Heart right ventricle (tissue), 16 donors: Measurements from ENCODE around the gene SLC37A3. TPM values are rescaled to one million over a fixed set of nuclear protein-coding genes. Genes with fewer than 3 reads are reported as not detected.
A peak's percentile ranks its signal among the peaks of the same experiment; 100 is the strongest.

Experiments used
- ATAC-seq, 8 donors: fragments of 200-7000 bp; cut with Tn5 transposase; one replicate each; pipeline ENCODE4 v1.9.1; 2020; ENCODE audit warnings: mild to moderate bottlenecking in 8 of 8, moderate library complexity in 8 of 8, moderate number of reproducible peaks in 1 of 8
- DNase-seq, 2 donors: peaks; one replicate each; pipeline ENCODE4 v3.0.0-alpha.2; 2020
- H3K27ac ChIP-seq, 10 donors: fragments of 200-600 bp; sonication (generic) in 2 of 10; one replicate each; pipeline versions ENCODE4 v1.5.0 to v1.8.0; 2020 to 2022; ENCODE audit warnings: mild to moderate bottlenecking in 3 of 10
- H3K27me3 ChIP-seq, 7 donors: fragments of 200-600 bp; one replicate each; pipeline ENCODE4 v1.8.0; 2021 to 2022; ENCODE audit warnings: mild to moderate bottlenecking in 2 of 7
- H3K36me3 ChIP-seq, 9 donors: fragments of 200-600 bp; sonication (generic) in 1 of 9; one replicate each; pipeline versions ENCODE4 v1.5.0 to v1.8.0; 2020 to 2022; ENCODE audit warnings: mild to moderate bottlenecking in 2 of 9
- H3K4me1 ChIP-seq, 9 donors: fragments of 200-600 bp; sonication (generic) in 1 of 9; one replicate each; pipeline versions ENCODE4 v1.5.0 to v1.8.0; 2020 to 2022; ENCODE audit warnings: mild to moderate bottlenecking in 4 of 9
- H3K4me3 ChIP-seq, 10 donors: fragments of 200-600 bp; sonication (generic) in 2 of 10; one replicate each; pipeline versions ENCODE4 v1.5.0 to v1.8.0; 2020 to 2022; ENCODE audit warnings: mild to moderate bottlenecking in 7 of 10, moderate library complexity in 2 of 10
- H3K9me3 ChIP-seq, 11 donors: fragments of 200-600 bp in 10 of 11; sonication (generic) in 2 of 11; one replicate each; pipeline versions ENCODE4 v1.5.0 to v1.8.0; 2013 to 2022; ENCODE audit warnings: mild to moderate bottlenecking in 2 of 11, control low read depth in 1 of 11, moderate library complexity in 1 of 11
- CTCF ChIP-seq, 9 donors: fragments of 200-600 bp; sonication (generic) in 2 of 9; IDR thresholded peaks; one replicate each; pipeline versions ENCODE4 v1.5.0 to v1.8.0; 2021 to 2022; ENCODE audit warnings: antibody characterized with exemption in 9 of 9, mild to moderate bottlenecking in 5 of 9, moderate library complexity in 1 of 9
- WGBS, 2 donors: extraction: QIAGEN DNeasy Blood & Tissue Kit; methylation state at CpG; one replicate each; pipeline ENCODE4 v1.1.7; 2013; ENCODE audit warnings: inconsistent platforms in 1 of 2; 5-methylcytosine and 5-hydroxymethylcytosine counted together
- intact Hi-C, 10 donors: fragments of 100-400 bp; cut with DNase I; formaldehyde crosslinking; loops; one replicate each; pipeline versions ENCODE4 v1.11.1 to v1.14.2; 2022
- polyA plus RNA-seq, 2 donors: library from polyadenylated mRNA; stranded (reverse); fragments of 200-250 nt; gene quantifications; one replicate each; pipeline ENCODE4 v1.2.3, GENCODE V29; 2013
- total RNA-seq, 10 donors: library from RNA; stranded (reverse); fragmentation: NEBNext Ultra II Directional in 3 of 10; extraction: Animal tissue kit (Norgen Biotek cat#: 25700) in 3 of 10; gene quantifications; one replicate each; pipeline versions ENCODE4 v1.2.1 to v1.2.4, GENCODE V29; 2021 to 2023
- donor health status: Arrhythmogenic right ventricular cardiomyopathy.
- donor health status: ischemic (EF 13 %, LVEDD 7.1; RV severe dilation, severe dysfunction).
- donor health status: healthy with polysubstance abuse.
- donor health status: DM: no; HTN: yes; CAD: no.
- donor health status: DM: no; HTN: no; CAD: no.
- donor health status: ischemic (EF 25% LVEDD 6.9; RV normal size, moderate dysfunction).
- donor health status: ischemic (EF 25% LVEDD 5.7; RV mildly dilated, moderate dysfunction).
- donor health status: healthy.
- donor health status: DM: yes; HTN: yes; CAD: no.
- donor health status: Ischemic cardiomyopathy.
- donor health status: ischemic (EF 35%, LVEDD 5.7; RV mildly dilated, moderate dysfunction).
- donor health status: nonischemic (EF 11% LVEDD 7.7; RV severe dilation, severe dysfunction).
- donor health status: DM: yes; HTN: yes; CAD: no.
- donor health status: PGD.
- donor health status: ischemic (EF 29% LVEDD 5.4; RV normal size, mild dysfunction).
- donor health status: nonischemic (EF 23%, LVEDD 6.1; RV moderate dilation, normal function).

SLC37A3 gene
- total and polyA plus RNA-seq, 12 donors = 5.2 to 16.6 (median 10.1) TPM

DNA sequence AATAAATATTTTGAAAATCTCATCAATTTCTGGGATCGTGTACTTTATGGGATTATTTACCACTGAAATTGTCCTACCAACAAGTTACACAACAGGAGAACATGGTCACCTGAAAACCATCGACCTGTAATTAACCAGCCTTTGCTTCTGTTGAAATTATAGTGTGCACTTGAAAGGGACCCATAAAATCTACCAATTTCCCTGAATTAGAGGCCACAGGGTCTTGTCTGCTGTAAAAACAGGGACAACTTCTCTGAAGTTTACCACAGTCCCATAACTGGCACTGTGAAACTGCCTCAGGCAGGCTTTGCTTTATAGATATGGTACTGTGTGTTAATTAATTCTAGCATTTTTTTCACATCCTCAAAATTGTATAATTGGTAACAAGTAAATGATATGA, 43.2 kb upstream of the SLC37A3 start:
- no peaks in the 10 kb centered on the region for H3K9me3 ChIP-seq
- DNase-seq (no peak), ATAC-seq (no peak)
- TF ChIP-seq CTCF (IDR thresholded peaks at IDR 0.05) = no peak
- no peaks in the 10 kb centered on the region for H3K27me3 ChIP-seq
- no peaks in the 10 kb centered on the region for H3K4me1 ChIP-seq
- H3K4me3 ChIP-seq = no peak overlapping the region
- 89 to 96% methylated on average over 2 of the region's 2 CpGs for WGBS, 2 donors
- no peak overlapping the region for H3K27ac ChIP-seq
- H3K36me3 ChIP-seq = no peaks in the 10 kb centered on the region
- intact Hi-C loops = no loop called here

DNA sequence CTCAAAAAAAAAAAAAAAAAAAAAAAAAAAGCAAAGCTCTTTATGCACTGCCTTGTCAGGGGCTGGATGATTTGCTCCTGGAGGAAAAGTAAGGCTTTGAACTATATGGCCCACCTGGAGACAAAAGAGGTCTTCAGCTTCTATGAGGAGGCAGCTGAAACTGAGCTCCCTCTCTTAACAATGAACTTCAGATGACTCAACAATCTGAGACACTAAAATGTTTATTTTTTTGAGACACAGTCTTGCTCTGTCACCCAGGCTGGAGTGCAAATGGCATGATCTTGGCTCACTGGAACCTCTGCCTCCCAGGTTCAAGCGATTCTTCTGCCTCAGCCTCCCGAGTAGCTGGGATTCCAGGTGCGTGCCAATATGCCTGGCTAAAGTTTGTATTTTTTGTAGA, 42.3 kb upstream of the SLC37A3 start:
- H3K27ac ChIP-seq = no peak overlapping the region
- 95 to 97% methylated on average over 3 of the region's 3 CpGs for WGBS, 2 donors
- TF ChIP-seq CTCF (IDR thresholded peaks at IDR 0.05) = no peak
- DNase-seq (no peak), ATAC-seq (no peak)
- no peaks in the 10 kb centered on the region for H3K36me3 ChIP-seq
- peaks cover 0 to 2% (median 0%) of the 10 kb centered on the region in 9 donors for H3K4me1 ChIP-seq
- peaks cover 0 to 4% (median 0%) of the 10 kb centered on the region in 7 donors for H3K27me3 ChIP-seq
- H3K9me3 ChIP-seq = no peaks in the 10 kb centered on the region
- intact Hi-C loops = no loop called here
- no peak overlapping the region for H3K4me3 ChIP-seq

DNA sequence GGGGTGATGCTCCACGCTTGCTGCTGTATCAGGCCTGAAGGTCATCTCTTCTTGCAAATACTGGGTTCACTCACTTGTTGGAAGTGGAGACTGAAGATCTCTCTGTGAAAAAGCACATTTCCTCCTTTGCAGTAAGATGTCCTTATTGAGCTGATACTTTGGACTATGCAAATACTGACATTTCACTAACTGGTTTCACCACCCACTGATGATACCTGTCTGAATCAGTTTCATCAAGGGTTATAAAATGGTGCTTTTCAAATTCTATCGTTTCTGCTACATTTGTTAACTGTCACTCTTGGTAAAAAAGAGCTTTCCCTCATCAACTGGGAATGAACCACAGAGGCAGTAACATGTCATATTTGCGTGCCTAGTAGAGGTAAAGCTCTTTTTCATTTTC, 41.0 kb upstream of the SLC37A3 start:
- Histone ChIP-seq H3K4me3 (no peak overlapping the region), H3K27me3 (peaks cover 0 to 14% (median 0%) of the 10 kb centered on the region in 7 donors), H3K9me3 (no peaks in the 10 kb centered on the region), H3K27ac (no peak overlapping the region), H3K36me3 (no peaks in the 10 kb centered on the region), H3K4me1 (peaks cover 0 to 8% (median 0%) of the 10 kb centered on the region in 9 donors)
- no peak for TF ChIP-seq CTCF (IDR thresholded peaks at IDR 0.05)
- no peak for ATAC-seq
- no peak for DNase-seq
- intact Hi-C loops = no loop called here
- WGBS, 2 donors = 89 to 93% methylated on average over 3 of the region's 3 CpGs

DNA sequence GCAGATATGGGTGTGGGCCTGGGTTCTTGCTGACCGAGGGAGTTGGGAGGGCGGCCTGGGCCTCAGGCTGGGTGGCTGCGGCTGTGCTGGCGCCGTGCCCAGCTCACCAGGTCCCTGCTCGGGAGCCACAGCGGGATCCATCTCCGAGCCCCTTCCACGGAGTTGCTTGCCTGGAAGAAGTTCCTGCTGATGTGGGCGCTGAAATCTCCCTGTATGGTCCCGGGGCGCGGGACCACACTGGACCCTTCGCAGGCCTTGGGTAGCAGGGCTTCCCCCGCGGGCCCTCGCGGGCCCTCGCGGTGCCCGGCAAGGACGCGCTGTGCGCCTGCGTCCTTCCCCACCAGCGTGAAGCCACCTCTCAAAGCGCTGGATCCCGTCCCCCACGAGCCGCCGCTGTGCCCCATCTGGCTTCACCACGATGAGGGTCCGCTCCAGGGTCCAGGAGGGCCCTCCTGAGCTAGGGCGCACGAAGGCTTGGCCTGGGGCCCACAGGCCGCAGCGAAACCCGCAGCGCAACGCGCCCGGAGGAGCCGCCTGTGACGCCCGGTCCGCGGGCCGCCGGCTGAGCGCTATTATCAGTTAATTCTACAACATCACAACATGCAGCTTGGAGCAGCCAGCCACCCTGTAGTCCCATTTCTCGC, 37.0 kb upstream of the SLC37A3 start:
- TF ChIP-seq CTCF (IDR thresholded peaks at IDR 0.05) = no peak
- Histone ChIP-seq H3K9me3 (no peaks in the 10 kb centered on the region), H3K4me1 (peaks cover 0 to 8% (median 0%) of the 10 kb centered on the region in 9 donors), H3K4me3 (peak overlapping the region in 8 of 10 donors; percentile 16 to 45 (median 34)), H3K36me3 (no peaks in the 10 kb centered on the region), H3K27me3 (peaks cover 0 to 14% (median 0%) of the 10 kb centered on the region in 7 donors), H3K27ac (peak overlapping the region in 1 of 10 donors; percentile 9)
- ATAC-seq = peak in 5 of 8 donors; percentile 17 to 80 (median 55)
- intact Hi-C loops = no loop called here
- WGBS, 2 donors = 30 to 38% methylated on average over 51 of the region's 51 CpGs
- DNase-seq = peak in 1 of 2 donors; percentile 15
